ENCODE data around the gene SORCS2.

Gene SORCS2

GRCh38 chr4:7172946-7173345 lies 19.4 kb upstream of the SORCS2 start:
- no peak for TF ChIP-seq CTCF (conservative IDR thresholded peaks at IDR 0.05; ENCODE audit: low read depth, low read length)
- no peak overlapping the region for H3K4me3 ChIP-seq (ENCODE audit: low read depth, low read length)

GRCh38 chr4:7173841-7174449 lies 18.4 kb upstream of the SORCS2 start:
- no peak overlapping the region for H3K4me3 ChIP-seq (ENCODE audit: low read depth, low read length)
- no peak for TF ChIP-seq CTCF (conservative IDR thresholded peaks at IDR 0.05; ENCODE audit: low read depth, low read length)
- DNase-seq (ENCODE audit: low read depth) = no peak

More at GRCh38 chr4:7172946-7173345, 19.4 kb upstream of the SORCS2 start:
- DNase-seq (ENCODE audit: low read depth) = no peak

- DNase-seq (ENCODE audit: low read depth) = no peak
- H3K4me3 ChIP-seq (ENCODE audit: low read depth, low read length) = no peak overlapping the region
- TF ChIP-seq CTCF (conservative IDR thresholded peaks at IDR 0.05; ENCODE audit: low read depth, low read length) = no peak
Observed at GRCh38 chr4:7179158-7179557, 13.2 kb upstream of the SORCS2 start.

GRCh38 chr4:7180938-7181337 lies 11.4 kb upstream of the SORCS2 start:
- no peak for TF ChIP-seq CTCF (conservative IDR thresholded peaks at IDR 0.05; ENCODE audit: low read depth, low read length)
- no peak for DNase-seq (ENCODE audit: low read depth)
- H3K4me3 ChIP-seq (ENCODE audit: low read depth, low read length) = no peak overlapping the region

GRCh38 chr4:7182616-7183015 lies 9.7 kb upstream of the SORCS2 start:
- no peak for DNase-seq (ENCODE audit: low read depth)
- no peak overlapping the region for H3K4me3 ChIP-seq (ENCODE audit: low read depth, low read length)
- no peak for TF ChIP-seq CTCF (conservative IDR thresholded peaks at IDR 0.05; ENCODE audit: low read depth, low read length)

GRCh38 chr4:7183161-7183560 lies 9.2 kb upstream of the SORCS2 start:
- DNase-seq (ENCODE audit: low read depth) = no peak
- no peak for TF ChIP-seq CTCF (conservative IDR thresholded peaks at IDR 0.05; ENCODE audit: low read depth, low read length)
- no peak overlapping the region for H3K4me3 ChIP-seq (ENCODE audit: low read depth, low read length)

GRCh38 chr4:7183780-7184460 lies 8.4 kb upstream of the SORCS2 start:
- no peak for DNase-seq (ENCODE audit: low read depth)
- no peak for TF ChIP-seq CTCF (conservative IDR thresholded peaks at IDR 0.05; ENCODE audit: low read depth, low read length)
- no peak overlapping the region for H3K4me3 ChIP-seq (ENCODE audit: low read depth, low read length)

All from choroid plexus epithelial cell (primary cell).